Mesothelial cell of epicardium (in vitro differentiated cells): Measurements from ENCODE around the gene DPY19L3. TPM values are rescaled to one million over a fixed set of nuclear protein-coding genes. Genes with fewer than 3 reads are reported as not detected.

Experiments used
- DNase-seq, 2 experiments: peaks; one replicate each; pipeline ENCODE4 v3.0.0; 2021; ENCODE audit warnings: low spot score in 2 of 2; ENCODE audit not compliant: unreplicated experiment in 2 of 2
- H3K27ac Mint-ChIP-seq: 2 replicates; pipeline ENCODE4 v1.8.0; 2021; ENCODE audit warnings: mixed read lengths
- H3K27me3 Mint-ChIP-seq: 2 replicates; pipeline ENCODE4 v1.8.0; 2021; ENCODE audit warnings: low read depth, mixed read lengths
- H3K36me3 Mint-ChIP-seq: 2 replicates; pipeline ENCODE4 v1.8.0; 2021; ENCODE audit warnings: mixed read lengths
- H3K4me1 Mint-ChIP-seq: 2 replicates; pipeline ENCODE4 v1.8.0; 2021; ENCODE audit warnings: mixed read lengths
- H3K4me3 Mint-ChIP-seq: 2 replicates; pipeline ENCODE4 v1.8.0; 2021; ENCODE audit warnings: mild to moderate bottlenecking, moderate library complexity, mixed read lengths
- H3K9me3 Mint-ChIP-seq: 2 replicates; pipeline ENCODE4 v1.8.0; 2021; ENCODE audit warnings: mixed read lengths
- CTCF ChIP-seq: fragments of 200-600 bp; sonication (generic); IDR thresholded peaks from one replicate; pipeline ENCODE4 v1.5.0; 2021; ENCODE audit warnings: antibody characterized with exemption; ENCODE audit not compliant: unreplicated experiment
- total RNA-seq: library from RNA; stranded (reverse); gene quantifications from 3 replicates; pipeline ENCODE4 v1.2.1, GENCODE V29; 2021

The DPY19L3 gene
- total RNA-seq, 1 donor from 2014 or later = 111 TPM

GRCh38 chr19:32530773-32531172 lies 125.2 kb downstream of the DPY19L3 start:
- Mint-ChIP-seq H3K9me3 (peaks cover 26% of the 10 kb centered on the region), H3K27ac (no peak overlapping the region), H3K4me3 (no peak overlapping the region), H3K36me3 (no peaks in the 10 kb centered on the region), H3K27me3 (peaks cover 11% of the 10 kb centered on the region), H3K4me1 (no peaks in the 10 kb centered on the region)
- no peak for DNase-seq
- TF ChIP-seq CTCF = no peak

- Mint-ChIP-seq H3K4me1 (no peaks in the 10 kb centered on the region), H3K36me3 (no peaks in the 10 kb centered on the region), H3K27ac (no peak overlapping the region), H3K9me3 (peaks cover 26% of the 10 kb centered on the region), H3K27me3 (peaks cover 6% of the 10 kb centered on the region), H3K4me3 (no peak overlapping the region)
- DNase-seq = no peak
- no peak for TF ChIP-seq CTCF
Measured at GRCh38 chr19:32532233-32532632, 126.7 kb downstream of the DPY19L3 start.

Other genes with a start within 250 kb of the DPY19L3 start
- gene ZNF507, start 60.2 kb upstream of the DPY19L3 start, total RNA-seq = 33.4 to 34.1 TPM (median 33.6 TPM) in 3 replicates
- gene PDCD5, start 175.4 kb downstream of the DPY19L3 start, total RNA-seq = 97.9 to 101 TPM (median 98.7 TPM) in 3 replicates